ENCODE results near the gene AK5.

Gene AK5

DNA sequence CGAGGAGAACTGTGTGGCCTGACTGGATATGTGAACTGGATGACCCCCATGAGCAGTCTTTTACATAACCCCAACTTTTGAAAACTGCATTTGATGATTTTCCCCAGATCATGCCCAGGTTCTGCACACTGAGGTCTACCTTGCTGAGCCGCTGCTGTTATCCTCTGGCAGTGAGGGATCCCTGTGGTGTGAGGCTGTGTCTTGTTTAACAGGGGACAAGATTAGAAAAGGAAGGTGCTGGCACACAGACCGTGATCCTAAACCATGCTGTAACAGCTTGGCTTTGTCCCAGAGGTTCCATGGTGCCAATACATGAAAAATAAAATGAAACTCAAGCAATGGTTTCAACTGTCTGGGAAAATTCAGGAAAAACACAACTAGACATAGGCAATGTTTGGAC is 266.5 kb downstream of the AK5 start:
- H3K4me3 ChIP-seq (ENCODE audit: low read depth in 1 of 2, low read length in 1 of 2): no peak overlapping the region
- H3K27me3 ChIP-seq: no peaks in the 10 kb centered on the region
- no peaks in the 10 kb centered on the region for H3K9me3 ChIP-seq
- no peaks in the 10 kb centered on the region for H3K36me3 ChIP-seq
- peaks cover 8 to 9% of the 10 kb centered on the region in 2 experiments for H3K4me1 ChIP-seq (ENCODE audit: control insufficient read depth in 1 of 2, insufficient read depth in 1 of 2, low read depth in 1 of 2, low read length in 1 of 2)
- H3K27ac ChIP-seq: no peak overlapping the region
- TF ChIP-seq, protein P1, sequence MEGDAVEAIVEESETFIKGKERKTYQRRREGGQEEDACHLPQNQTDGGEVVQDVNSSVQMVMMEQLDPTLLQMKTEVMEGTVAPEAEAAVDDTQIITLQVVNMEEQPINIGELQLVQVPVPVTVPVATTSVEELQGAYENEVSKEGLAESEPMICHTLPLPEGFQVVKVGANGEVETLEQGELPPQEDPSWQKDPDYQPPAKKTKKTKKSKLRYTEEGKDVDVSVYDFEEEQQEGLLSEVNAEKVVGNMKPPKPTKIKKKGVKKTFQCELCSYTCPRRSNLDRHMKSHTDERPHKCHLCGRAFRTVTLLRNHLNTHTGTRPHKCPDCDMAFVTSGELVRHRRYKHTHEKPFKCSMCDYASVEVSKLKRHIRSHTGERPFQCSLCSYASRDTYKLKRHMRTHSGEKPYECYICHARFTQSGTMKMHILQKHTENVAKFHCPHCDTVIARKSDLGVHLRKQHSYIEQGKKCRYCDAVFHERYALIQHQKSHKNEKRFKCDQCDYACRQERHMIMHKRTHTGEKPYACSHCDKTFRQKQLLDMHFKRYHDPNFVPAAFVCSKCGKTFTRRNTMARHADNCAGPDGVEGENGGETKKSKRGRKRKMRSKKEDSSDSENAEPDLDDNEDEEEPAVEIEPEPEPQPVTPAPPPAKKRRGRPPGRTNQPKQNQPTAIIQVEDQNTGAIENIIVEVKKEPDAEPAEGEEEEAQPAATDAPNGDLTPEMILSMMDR (IDR thresholded peaks at IDR 0.05): no peak

DNA sequence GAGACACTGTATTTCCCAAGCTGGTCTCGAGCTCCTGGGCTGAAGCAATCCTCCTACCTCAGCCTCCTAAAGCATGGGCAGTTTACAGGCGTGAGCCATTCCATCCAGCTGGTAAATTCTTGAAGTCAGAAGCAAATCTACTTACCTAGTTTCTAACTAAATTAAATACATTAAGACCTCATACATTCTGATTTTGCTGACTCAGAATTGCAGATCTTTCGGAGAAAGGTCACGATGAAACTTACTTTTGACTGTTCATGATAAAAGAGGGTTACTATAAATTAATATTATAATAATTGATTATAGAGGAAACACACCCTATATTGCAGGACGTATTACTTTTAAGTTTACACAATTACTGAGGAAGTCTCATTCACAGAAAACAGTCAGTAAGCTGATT is 268.3 kb downstream of the AK5 start:
- H3K9me3 ChIP-seq: no peaks in the 10 kb centered on the region
- peaks cover 0 to 1% of the 10 kb centered on the region in 2 experiments for H3K4me1 ChIP-seq (ENCODE audit: control insufficient read depth in 1 of 2, insufficient read depth in 1 of 2, low read depth in 1 of 2, low read length in 1 of 2)
- H3K4me3 ChIP-seq (ENCODE audit: low read depth in 1 of 2, low read length in 1 of 2): no peak overlapping the region
- TF ChIP-seq, protein P1 (IDR thresholded peaks at IDR 0.05): no peak
- no peaks in the 10 kb centered on the region for H3K36me3 ChIP-seq
- no peaks in the 10 kb centered on the region for H3K27me3 ChIP-seq
- no peak overlapping the region for H3K27ac ChIP-seq

DNA sequence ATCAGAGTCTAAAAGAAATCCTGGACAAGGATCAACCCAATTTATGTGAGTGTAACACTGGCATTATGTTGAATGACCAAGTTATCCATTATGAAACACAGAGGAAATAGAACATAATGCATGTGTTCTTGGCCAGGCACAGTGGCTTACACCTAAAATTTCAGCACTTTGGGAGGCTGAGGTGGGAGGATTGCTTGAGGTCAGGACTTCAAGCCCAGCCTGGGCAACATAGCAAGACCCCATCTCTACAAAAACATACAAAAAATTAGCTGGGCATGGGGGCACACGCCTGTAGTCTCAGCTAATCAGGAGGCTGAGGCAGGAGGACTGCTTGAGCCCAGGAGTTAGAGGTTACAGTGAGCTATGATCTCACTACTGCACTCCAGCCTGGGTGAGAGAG is 270.8 kb downstream of the AK5 start:
- Histone ChIP-seq H3K27me3 (no peaks in the 10 kb centered on the region), H3K4me1 (ENCODE audit: control insufficient read depth in 1 of 2, insufficient read depth in 1 of 2, low read depth in 1 of 2, low read length in 1 of 2) (peaks cover 11 to 17% of the 10 kb centered on the region in 2 experiments), H3K4me3 (ENCODE audit: low read depth in 1 of 2, low read length in 1 of 2) (no peak overlapping the region), H3K27ac (no peak overlapping the region), H3K9me3 (no peaks in the 10 kb centered on the region), H3K36me3 (no peaks in the 10 kb centered on the region)
- TF ChIP-seq, protein P1 (IDR thresholded peaks at IDR 0.05): no peak

DNA sequence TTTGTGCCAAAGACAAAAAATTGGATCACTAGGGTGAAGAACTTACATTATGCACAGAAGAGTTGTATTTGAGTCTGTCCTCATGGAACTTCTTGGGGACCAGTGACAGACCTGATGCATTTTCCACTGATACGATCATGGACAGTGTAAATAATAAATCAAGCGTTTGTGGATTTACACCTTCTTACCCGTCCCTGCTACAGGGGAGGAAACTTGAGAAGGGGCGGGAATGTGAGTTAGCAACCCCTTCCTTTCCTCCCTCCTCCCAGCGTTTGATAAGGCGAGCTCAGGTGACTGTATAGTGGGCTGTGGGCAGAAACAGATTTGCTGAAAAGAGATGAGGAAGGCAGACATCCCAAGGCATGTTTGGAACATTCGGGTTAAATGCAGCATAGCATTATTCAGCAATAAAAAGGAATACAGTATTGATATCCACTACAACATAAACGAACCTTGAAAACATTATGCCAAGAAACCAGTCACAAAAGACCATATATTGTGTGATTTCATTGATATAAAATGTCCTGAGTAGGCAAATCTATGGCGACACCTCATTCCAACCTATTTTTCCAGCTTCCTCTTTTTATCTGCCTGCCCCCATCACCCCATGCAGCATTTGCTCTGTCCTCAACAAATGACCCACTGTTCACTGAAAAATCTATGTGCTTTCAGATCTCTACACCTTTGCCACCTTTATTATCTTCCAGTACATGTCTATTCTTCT is 271.9 kb downstream of the AK5 start:
- Histone ChIP-seq H3K9me3 (no peaks in the 10 kb centered on the region), H3K36me3 (no peaks in the 10 kb centered on the region), H3K27me3 (no peaks in the 10 kb centered on the region), H3K4me3 (ENCODE audit: low read depth in 1 of 2, low read length in 1 of 2) (no peak overlapping the region), H3K4me1 (ENCODE audit: control insufficient read depth in 1 of 2, insufficient read depth in 1 of 2, low read depth in 1 of 2, low read length in 1 of 2) (peaks cover 11 to 17% of the 10 kb centered on the region in 2 experiments), H3K27ac (no peak overlapping the region)
- TF ChIP-seq, protein P1 (IDR thresholded peaks at IDR 0.05): no peak

DNA sequence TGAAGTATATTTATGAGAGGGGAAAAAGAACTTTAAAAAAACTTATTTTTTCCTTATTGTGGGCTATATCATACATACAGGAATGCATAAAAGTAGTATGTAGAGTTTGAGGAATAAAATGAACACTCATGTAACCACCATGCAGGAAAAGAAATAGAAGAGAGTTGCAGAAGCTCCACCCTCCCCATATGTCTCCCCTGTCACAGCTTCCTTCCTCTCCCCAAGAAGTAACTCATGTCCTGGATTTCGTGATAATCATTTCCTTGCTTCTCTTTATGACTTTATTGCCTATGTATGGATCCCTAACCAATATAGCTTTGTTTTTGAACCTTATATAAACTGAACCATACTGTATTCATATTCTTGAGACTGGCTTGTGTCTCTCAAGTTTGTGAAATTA is 274.2 kb downstream of the AK5 start:
- H3K27ac ChIP-seq: no peak overlapping the region
- H3K27me3 ChIP-seq: no peaks in the 10 kb centered on the region
- H3K36me3 ChIP-seq: no peaks in the 10 kb centered on the region
- H3K9me3 ChIP-seq: no peaks in the 10 kb centered on the region
- H3K4me3 ChIP-seq (ENCODE audit: low read depth in 1 of 2, low read length in 1 of 2): no peak overlapping the region
- TF ChIP-seq, protein P1 (IDR thresholded peaks at IDR 0.05): no peak
- peaks cover 11 to 17% of the 10 kb centered on the region in 2 experiments for H3K4me1 ChIP-seq (ENCODE audit: control insufficient read depth in 1 of 2, insufficient read depth in 1 of 2, low read depth in 1 of 2, low read length in 1 of 2)
